Liver (tissue), 3 donors: ENCODE data around the gene NEK2.

Source experiments
- ATF3 ChIP-seq: IDR thresholded peaks from 2 replicates; pipeline ENCODE4 v1.6.1; 2016; ENCODE audit warnings: antibody characterized with exemption
- EGR1 ChIP-seq, 2 donors: IDR thresholded peaks; 2 replicates each; pipeline ENCODE4 v1.6.1; 2016 to 2018; ENCODE audit warnings: antibody characterized with exemption in 2 of 2, low read depth in 2 of 2
- FOXA1 ChIP-seq: IDR thresholded peaks from 2 replicates; pipeline ENCODE4 v1.6.1; 2016; ENCODE audit warnings: antibody characterized with exemption
- JUND ChIP-seq, 2 donors: IDR thresholded peaks; 2 replicates each; pipeline ENCODE4 v1.6.1; 2016; ENCODE audit warnings: antibody characterized with exemption in 2 of 2
- RAD21 ChIP-seq, 2 donors: IDR thresholded peaks; 2 replicates each; pipeline ENCODE4 v1.6.1; 2016; ENCODE audit warnings: antibody characterized with exemption in 2 of 2, mild to moderate bottlenecking in 2 of 2
- REST ChIP-seq: IDR thresholded peaks from 2 replicates; pipeline ENCODE4 v1.6.1; 2016; ENCODE audit warnings: antibody characterized with exemption, mild to moderate bottlenecking
- RXRA ChIP-seq, 2 donors: IDR thresholded peaks; 2 replicates each; pipeline ENCODE4 v1.6.1; 2017 to 2018; ENCODE audit warnings: antibody characterized with exemption in 2 of 2, mild to moderate bottlenecking in 1 of 2
- TAF1 ChIP-seq: conservative IDR thresholded peaks from 2 replicates; pipeline ENCODE4 v1.6.1; 2016; ENCODE audit warnings: antibody characterized with exemption, mild to moderate bottlenecking
- YY1 ChIP-seq: IDR thresholded peaks from 2 replicates; pipeline ENCODE4 v1.6.1; 2016; ENCODE audit warnings: antibody characterized with exemption, mild to moderate bottlenecking
- TF ChIP-seq, protein P1 (sequence below): fragments of 150-350 bp; IDR thresholded peaks from 2 replicates; pipeline ENCODE4 v1.5.1; 2017; ENCODE audit warnings: improper control_type of control experiment, low read depth, low read length; ENCODE audit not compliant: missing input control
- TF ChIP-seq, protein P2 (sequence below): IDR thresholded peaks from 2 replicates; pipeline ENCODE4 v1.6.1; 2016; ENCODE audit warnings: antibody characterized with exemption
- donor health status: healthy.
- donor health status: healthy.

GRCh38 chr1:211627259-211627658 lies 48.2 kb downstream of the NEK2 start:
- TF ChIP-seq, protein P1, sequence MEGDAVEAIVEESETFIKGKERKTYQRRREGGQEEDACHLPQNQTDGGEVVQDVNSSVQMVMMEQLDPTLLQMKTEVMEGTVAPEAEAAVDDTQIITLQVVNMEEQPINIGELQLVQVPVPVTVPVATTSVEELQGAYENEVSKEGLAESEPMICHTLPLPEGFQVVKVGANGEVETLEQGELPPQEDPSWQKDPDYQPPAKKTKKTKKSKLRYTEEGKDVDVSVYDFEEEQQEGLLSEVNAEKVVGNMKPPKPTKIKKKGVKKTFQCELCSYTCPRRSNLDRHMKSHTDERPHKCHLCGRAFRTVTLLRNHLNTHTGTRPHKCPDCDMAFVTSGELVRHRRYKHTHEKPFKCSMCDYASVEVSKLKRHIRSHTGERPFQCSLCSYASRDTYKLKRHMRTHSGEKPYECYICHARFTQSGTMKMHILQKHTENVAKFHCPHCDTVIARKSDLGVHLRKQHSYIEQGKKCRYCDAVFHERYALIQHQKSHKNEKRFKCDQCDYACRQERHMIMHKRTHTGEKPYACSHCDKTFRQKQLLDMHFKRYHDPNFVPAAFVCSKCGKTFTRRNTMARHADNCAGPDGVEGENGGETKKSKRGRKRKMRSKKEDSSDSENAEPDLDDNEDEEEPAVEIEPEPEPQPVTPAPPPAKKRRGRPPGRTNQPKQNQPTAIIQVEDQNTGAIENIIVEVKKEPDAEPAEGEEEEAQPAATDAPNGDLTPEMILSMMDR = no peak
- no peak for TF ChIP-seq FOXA1
- TF ChIP-seq EGR1 (IDR thresholded peaks at IDR 0.05; ENCODE audit: low read depth in 2 of 2) = no peak
- TF ChIP-seq TAF1 = no peak
- TF ChIP-seq RAD21 (IDR thresholded peaks at IDR 0.05) = no peak
- no peak for TF ChIP-seq YY1
- TF ChIP-seq, protein P2, sequence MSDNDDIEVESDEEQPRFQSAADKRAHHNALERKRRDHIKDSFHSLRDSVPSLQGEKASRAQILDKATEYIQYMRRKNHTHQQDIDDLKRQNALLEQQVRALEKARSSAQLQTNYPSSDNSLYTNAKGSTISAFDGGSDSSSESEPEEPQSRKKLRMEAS = no peak
- no peak for TF ChIP-seq REST
- no peak for TF ChIP-seq JUND (IDR thresholded peaks at IDR 0.05)
- TF ChIP-seq ATF3 = no peak
- no peak for TF ChIP-seq RXRA (IDR thresholded peaks at IDR 0.05)
